ENCODE data around the gene DPT.

DNA sequence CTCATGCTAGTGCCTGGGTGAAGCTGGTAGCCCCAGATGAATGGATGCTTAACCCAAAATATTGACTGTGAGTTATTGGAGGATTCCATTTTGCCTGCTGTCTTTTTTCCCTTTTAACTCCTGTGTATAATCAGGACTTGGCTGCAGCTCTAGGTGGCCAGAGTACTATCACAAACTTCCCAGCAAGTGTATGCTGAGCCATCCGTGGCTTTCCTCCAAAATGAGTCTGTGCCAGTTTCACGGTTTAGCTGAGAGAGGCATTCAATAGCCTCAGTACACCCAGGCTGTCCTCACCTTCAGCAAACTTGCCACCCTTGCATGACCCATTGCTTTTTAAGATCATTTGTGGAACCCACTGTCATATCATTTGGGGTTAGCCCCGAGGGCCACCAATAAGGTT, 5.3 kb upstream of the DPT start:
- TF ChIP-seq, protein P1, sequence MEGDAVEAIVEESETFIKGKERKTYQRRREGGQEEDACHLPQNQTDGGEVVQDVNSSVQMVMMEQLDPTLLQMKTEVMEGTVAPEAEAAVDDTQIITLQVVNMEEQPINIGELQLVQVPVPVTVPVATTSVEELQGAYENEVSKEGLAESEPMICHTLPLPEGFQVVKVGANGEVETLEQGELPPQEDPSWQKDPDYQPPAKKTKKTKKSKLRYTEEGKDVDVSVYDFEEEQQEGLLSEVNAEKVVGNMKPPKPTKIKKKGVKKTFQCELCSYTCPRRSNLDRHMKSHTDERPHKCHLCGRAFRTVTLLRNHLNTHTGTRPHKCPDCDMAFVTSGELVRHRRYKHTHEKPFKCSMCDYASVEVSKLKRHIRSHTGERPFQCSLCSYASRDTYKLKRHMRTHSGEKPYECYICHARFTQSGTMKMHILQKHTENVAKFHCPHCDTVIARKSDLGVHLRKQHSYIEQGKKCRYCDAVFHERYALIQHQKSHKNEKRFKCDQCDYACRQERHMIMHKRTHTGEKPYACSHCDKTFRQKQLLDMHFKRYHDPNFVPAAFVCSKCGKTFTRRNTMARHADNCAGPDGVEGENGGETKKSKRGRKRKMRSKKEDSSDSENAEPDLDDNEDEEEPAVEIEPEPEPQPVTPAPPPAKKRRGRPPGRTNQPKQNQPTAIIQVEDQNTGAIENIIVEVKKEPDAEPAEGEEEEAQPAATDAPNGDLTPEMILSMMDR (IDR thresholded peaks at IDR 0.05): no peak
- TF ChIP-seq POLR2A (IDR thresholded peaks at IDR 0.05): no peak

Data from testis (tissue), 2 donors.